ENCODE data around the gene MANSC1. TPM values are rescaled to one million over a fixed set of nuclear protein-coding genes. Genes with fewer than 3 reads are reported as not detected.
A peak's percentile ranks its signal among the peaks of the same experiment; 100 is the strongest.

Gene MANSC1
- total and polyA plus RNA-seq, 2 of the 13 experiments (the other 11 are each of a cell fraction or from before 2014, with no cell fraction given), result 1.9 to 4.2 TPM

- Histone ChIP-seq H3K27me3 (ENCODE audit: control insufficient read depth in 1 of 2, insufficient read depth in 2 of 2, low read length in 2 of 2) (no peaks in the 10 kb centered on the region), H3K4me2 (ENCODE audit: low read depth, low read length) (peak overlapping the region; percentile 16; the same call in 1 of the 2 replicates), H3K27ac (ENCODE audit: extremely low read length, insufficient read depth, low read length) (peak overlapping the region; percentile 36), H3K9me3 (ENCODE audit: low read length) (no peaks in the 10 kb centered on the region), H2AFZ (ENCODE audit: low read length) (peak overlapping the region; percentile 0), H3K4me3 (replicated peaks in 1 of 3; ENCODE audit: insufficient read depth in 1 of 3, low read depth in 2 of 3, low read length in 3 of 3) (no peak overlapping the region), H3K9ac (ENCODE audit: insufficient read depth, low read depth, low read length) (no peak overlapping the region), H3K36me3 (replicated peaks in 1 of 2; ENCODE audit: control insufficient read depth in 1 of 2, insufficient read depth in 2 of 2, low read length in 2 of 2) (no peaks in the 10 kb centered on the region), H3K4me1 (ENCODE audit: insufficient read depth, low read length) (peaks cover 26% of the 10 kb centered on the region), H3K79me2 (ENCODE audit: insufficient read depth, low read length) (no peaks in the 10 kb centered on the region), H4K20me1 (ENCODE audit: insufficient read depth, low read length) (no peaks in the 10 kb centered on the region)
- intact Hi-C loops (cut with micrococcal nuclease; ENCODE audit: unreplicated experiment) (no loop called here), in situ Hi-C loops (cut with HindIII; ENCODE audit: extremely low pct_ligation_motif_present, low pct_unique_long_range_greater_than_20kb) (no loop called here)
- CTCF ChIA-PET (ENCODE audit: low intra/inter-chr PET ratio, low total read pairs), result no interaction called here
- POLR2A ChIA-PET, result interaction anchor here (1.1 to 2.0 kb wide), 2 partner anchors 16 to 23 kb away, joined by 3 to 7 read pairs; partner anchors contain the start of genes BORCS5 and MANSC1
- WGBS (ENCODE audit: low lambda C conversion rate), result 76% methylated on average over 4 of the region's 4 CpGs
- BruUV-seq (replicated peaks), result no TSS peak
- DNase-seq (ENCODE audit: low spot score) (peak; percentile 44), ATAC-seq (no peak), FAIRE-seq (no peak)
- TF ChIP-seq NCOR1 (IDR thresholded peaks at IDR 0.05; ENCODE audit: borderline replicate concordance, low read length) (peak; percentile 26; the same call in 1 of the 2 replicates), CEBPG (CRISPR knock-in tag; IDR thresholded peaks at IDR 0.05) (peak; percentile 29; the same call in 1 of the 2 replicates), HNRNPL (IDR thresholded peaks at IDR 0.05; ENCODE audit: low read depth, low read length) (no peak), CBX5 (CRISPR knock-in tag; IDR thresholded peaks at IDR 0.05; ENCODE audit: borderline replicate concordance) (no peak), ZBTB34 (CRISPR knock-in tag; IDR thresholded peaks at IDR 0.05) (no peak), ZNF788 (CRISPR knock-in tag; IDR thresholded peaks at IDR 0.05; ENCODE audit: borderline replicate concordance) (no peak), EHMT2 (IDR thresholded peaks at IDR 0.05; ENCODE audit: borderline replicate concordance, low read depth, low read length) (no peak), ZNF30 (CRISPR knock-in tag; IDR thresholded peaks at IDR 0.05) (no peak), ZNF460 (CRISPR knock-in tag; IDR thresholded peaks at IDR 0.05; ENCODE audit: borderline replicate concordance) (no peak), NRL (CRISPR knock-in tag; IDR thresholded peaks at IDR 0.05; ENCODE audit: borderline replicate concordance) (no peak), ZNF629 (CRISPR knock-in tag; conservative IDR thresholded peaks at IDR 0.05) (no peak), ZNF770 (CRISPR knock-in tag; IDR thresholded peaks at IDR 0.05) (no peak), HNRNPUL1 (IDR thresholded peaks at IDR 0.05; ENCODE audit: low read depth, low read length) (no peak), HNF4A (CRISPR knock-in tag; IDR thresholded peaks at IDR 0.05) (peak; percentile 64), CEBPB (IDR thresholded peaks at IDR 0.05; ENCODE audit: borderline replicate concordance, low read depth, low read length) (peak; percentile 66; the same call in 1 of the 2 replicates), REST (IDR thresholded peaks at IDR 0.05; ENCODE audit: borderline replicate concordance in 1 of 2, low read depth in 1 of 2, low read length in 2 of 2) (no peak), SAP130 (CRISPR knock-in tag; IDR thresholded peaks at IDR 0.05; ENCODE audit: low read depth) (0 out of 2 replicates have a peak, but pooled peaks have one; percentile 10)
Measured at GRCh38 chr12:12372946-12373722, 23.1 kb upstream of the MANSC1 start.

All from HepG2 (cell line).